Measurements from ENCODE around the gene PKD2L1.
"Not testable (repeated sequence)": the region's sequence is repeated elsewhere in the genome, so short reads cannot be mapped to it uniquely, and the experiment has no call there.

PKD2L1 gene

GRCh38 chr10:100330079-100330478, at the start of gene PKD2L1:
PKD2L1 (minus strand) TSS chr10:100330228; CDS start chr10:100330103, 125 bp downstream.
- DNase-seq, result no peak

GRCh38 chr10:100377830-100378229, 47.8 kb upstream of the PKD2L1 start:
- no peak for DNase-seq

- DNase-seq, result not testable (repeated sequence)
Measured at GRCh38 chr10:100376656-100377055, 46.6 kb upstream of the PKD2L1 start.

- DNase-seq, result not testable (repeated sequence)
Measured at GRCh38 chr10:100374677-100375353, 44.8 kb upstream of the PKD2L1 start.

GRCh38 chr10:100374200-100374655, 44.2 kb upstream of the PKD2L1 start:
- DNase-seq, result no peak

- DNase-seq, result peak; percentile 79
Measured at GRCh38 chr10:100373298-100374199, 43.5 kb upstream of the PKD2L1 start.

GRCh38 chr10:100372415-100373297, 42.6 kb upstream of the PKD2L1 start:
- no peak for DNase-seq

- no peak for DNase-seq
Measured at GRCh38 chr10:100371482-100372027, 41.5 kb upstream of the PKD2L1 start.

GRCh38 chr10:100370714-100371481, 40.9 kb upstream of the PKD2L1 start:
- DNase-seq, result no peak

GRCh38 chr10:100368721-100369120, 38.7 kb upstream of the PKD2L1 start:
- DNase-seq, result no peak

GRCh38 chr10:100364735-100365391, 34.8 kb upstream of the PKD2L1 start:
- no peak for DNase-seq

GRCh38 chr10:100364175-100364574, 34.1 kb upstream of the PKD2L1 start:
- no peak for DNase-seq

- DNase-seq, result no peak
Measured at GRCh38 chr10:100362570-100363496, 32.8 kb upstream of the PKD2L1 start.

GRCh38 chr10:100360234-100360633, 30.2 kb upstream of the PKD2L1 start:
- no peak for DNase-seq

- no peak for DNase-seq
Measured at GRCh38 chr10:100359529-100360150, 29.6 kb upstream of the PKD2L1 start.

- no peak for DNase-seq
Measured at GRCh38 chr10:100359030-100359432, 29.0 kb upstream of the PKD2L1 start.

- no peak for DNase-seq
Measured at GRCh38 chr10:100357059-100357858, 27.2 kb upstream of the PKD2L1 start.

All from NCI-H1048 (cell line).